Activated T-helper 9 cell treated with anti-CD3 and anti-CD28 coated beads, Interleukin-2, amount 50 U/mL, for 16 hours (primary cell): ENCODE data around the gene CTU2.
"Not testable (repeated sequence)": the region's sequence is repeated elsewhere in the genome, so short reads cannot be mapped to it uniquely, and the experiment has no call there.

Experiments used
- DNase-seq: peaks from one replicate; pipeline ENCODE4 v3.0.0-alpha.2; 2020; ENCODE audit warnings: low read depth

Gene CTU2

DNA sequence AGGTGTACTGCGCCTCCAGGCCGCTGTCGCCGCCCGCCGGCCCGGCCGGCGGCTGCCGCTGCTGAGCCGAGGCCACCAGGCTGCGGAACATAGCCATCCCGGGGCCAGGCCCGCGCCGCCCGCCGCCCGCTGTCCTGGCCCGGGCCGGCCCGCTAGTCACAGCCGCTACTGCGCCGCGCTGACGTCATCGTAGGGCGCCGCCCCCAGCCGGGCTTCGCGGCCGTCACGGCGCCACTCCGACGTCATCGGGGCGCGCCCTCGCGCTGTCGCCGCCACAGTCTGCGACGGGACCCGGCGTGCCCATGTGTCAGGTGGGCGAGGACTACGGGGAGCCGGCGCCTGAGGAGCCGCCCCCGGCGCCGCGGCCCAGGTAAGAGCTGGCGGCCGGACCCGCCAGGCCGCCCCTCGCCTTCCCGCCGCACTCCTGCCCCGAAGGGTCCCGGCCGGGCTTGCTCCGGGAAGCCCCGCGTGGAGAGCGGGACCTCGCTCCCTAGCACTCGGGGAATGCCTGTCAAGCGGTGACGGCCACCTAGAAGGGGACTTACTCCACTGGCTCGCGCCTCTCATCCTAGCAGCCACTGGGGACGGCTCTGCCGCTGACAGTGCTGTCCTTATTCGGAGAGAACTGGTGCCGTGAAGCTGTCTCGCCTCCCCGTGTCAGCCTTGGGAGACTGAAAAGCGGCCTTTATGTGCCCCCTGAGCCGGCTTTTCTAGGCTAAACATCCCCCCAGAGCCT is at the start of gene CTU2, which contains the start of gene RNF166:
CTU2 (plus strand) TSS at position 275 of the 736 bp plus-strand sequence; CDS start at position 303, 28 bp downstream.
RNF166 (minus strand) TSS at position 180 of the 736 bp plus-strand sequence; CDS start at position 97, 83 bp downstream.
- peak; percentile 93 for DNase-seq

DNA sequence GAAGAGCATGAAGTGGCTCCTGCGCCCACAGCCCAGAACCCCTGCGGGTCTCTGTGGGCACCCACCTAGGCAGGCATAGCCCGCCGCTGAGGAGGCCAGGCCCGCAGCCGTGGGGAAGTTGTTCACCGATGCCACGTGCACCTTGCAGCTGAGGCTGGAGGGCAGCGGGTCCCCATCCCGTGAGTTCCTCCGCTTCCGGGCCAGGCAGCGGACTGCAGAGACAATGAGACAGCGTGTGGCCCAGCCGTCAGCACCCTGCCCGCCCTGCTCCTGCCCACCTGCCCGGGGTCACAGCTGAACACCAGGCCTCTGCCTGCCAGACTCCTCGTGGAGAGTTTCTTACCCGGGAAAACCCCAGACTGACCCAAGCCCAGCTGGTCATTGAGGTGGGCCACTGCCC is 48.9 kb upstream of the CTU2 start:
- no peak for DNase-seq

GRCh38 chr16:88658714-88659113 is 47.6 kb upstream of the CTU2 start:
- no peak for DNase-seq

DNA sequence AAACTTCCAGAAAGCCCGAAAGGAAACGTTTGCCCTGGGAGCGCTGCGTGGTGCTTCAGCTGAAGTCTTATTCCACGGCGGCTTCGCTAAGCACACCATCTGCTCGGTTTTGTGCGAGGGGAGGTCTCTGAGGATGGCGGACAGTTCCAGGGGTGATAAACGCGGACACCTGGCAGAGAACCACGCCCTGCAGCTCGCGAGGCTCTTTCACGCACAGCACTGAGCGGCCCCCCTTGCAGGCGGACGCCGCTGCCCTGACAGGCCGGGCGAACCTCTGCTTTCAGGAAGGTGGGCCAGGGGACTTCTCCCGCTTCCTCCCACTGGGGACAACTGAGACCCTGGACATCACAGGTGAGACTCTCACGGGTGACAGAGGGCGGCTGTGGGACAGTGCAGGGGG is 47.1 kb upstream of the CTU2 start:
- DNase-seq = no peak

- no peak for DNase-seq
These were observed 44.8 kb upstream of the CTU2 start for GRCh38 chr16:88661468-88661867.

DNA sequence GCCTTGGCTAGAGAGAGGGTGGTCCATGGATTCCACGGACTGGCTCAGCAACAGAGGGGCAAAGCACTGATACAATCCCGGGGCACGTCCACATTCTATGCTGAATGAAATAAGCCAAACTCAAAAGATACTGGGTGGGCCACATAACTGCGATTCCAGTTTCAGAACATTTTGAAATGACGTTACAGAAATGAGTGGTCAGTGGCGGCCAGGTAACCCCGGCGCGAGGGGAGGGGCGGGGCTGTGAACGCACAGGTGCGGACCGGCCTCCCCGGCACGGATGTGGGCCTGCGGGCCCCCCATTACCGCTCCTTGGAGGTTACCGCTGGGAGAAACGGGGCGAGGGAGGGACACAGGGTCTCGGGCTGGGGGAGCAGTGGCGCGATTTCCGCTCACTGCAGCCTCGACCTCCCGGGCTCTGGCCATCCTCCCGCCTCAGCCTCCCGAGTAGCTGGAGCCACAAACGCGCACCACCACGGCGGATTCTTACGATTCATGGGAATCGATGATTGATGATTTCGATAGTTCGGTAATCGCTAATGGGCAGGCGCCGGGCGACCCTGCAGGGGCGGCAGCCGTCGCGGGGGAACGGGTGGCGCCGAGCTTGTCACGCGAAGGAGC is 44.0 kb upstream of the CTU2 start:
- no peak for DNase-seq

DNA sequence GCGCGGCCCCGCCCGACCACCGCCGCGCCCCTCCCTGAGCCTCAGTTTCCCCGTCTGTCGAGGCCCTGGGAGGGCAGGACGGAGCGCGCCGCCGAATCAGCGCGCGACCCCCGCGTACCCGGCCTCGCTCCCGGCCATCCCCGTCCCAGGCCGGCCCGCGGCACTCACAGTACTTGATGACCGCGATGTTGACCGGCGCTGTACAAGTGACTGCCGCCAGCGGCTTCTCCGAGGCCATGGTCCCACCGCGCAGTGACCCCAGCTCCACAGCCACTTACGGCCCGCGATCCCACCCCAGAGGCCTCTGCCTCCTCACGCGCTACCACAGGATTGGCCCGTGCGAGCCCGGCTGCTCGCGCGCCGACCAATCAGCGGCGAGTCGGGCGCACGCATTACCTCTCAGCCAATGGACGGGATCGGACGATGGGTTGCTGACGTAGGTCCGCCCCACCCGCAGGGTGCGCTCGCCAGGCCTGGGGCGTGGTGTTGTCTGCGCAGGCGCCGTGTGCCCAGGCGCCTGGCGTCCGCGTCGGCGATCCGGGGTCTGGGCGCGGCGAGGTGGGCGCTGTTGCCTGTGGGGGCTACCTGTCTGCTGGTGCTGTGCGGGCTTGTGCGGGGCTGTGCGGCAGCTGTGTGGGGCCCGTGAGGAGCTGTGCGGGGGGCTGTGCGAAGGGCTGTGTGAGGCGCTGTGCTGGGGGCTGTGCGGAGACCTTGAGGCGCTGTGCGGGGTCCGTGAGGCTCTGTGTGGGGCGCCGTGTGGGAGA is 43.3 kb upstream of the CTU2 start, which contains the start of gene MVD:
MVD (minus strand) TSS at position 249 of the 764 bp plus-strand sequence; CDS start at position 238, 11 bp downstream.
- peak; percentile 94 for DNase-seq

- DNase-seq = no peak
These were observed 41.2 kb upstream of the CTU2 start for GRCh38 chr16:88665148-88665547.

GRCh38 chr16:88665570-88665969 is 40.7 kb upstream of the CTU2 start:
- no peak for DNase-seq

- DNase-seq = no peak
These were observed 38.8 kb upstream of the CTU2 start for GRCh38 chr16:88667461-88667860.

DNA sequence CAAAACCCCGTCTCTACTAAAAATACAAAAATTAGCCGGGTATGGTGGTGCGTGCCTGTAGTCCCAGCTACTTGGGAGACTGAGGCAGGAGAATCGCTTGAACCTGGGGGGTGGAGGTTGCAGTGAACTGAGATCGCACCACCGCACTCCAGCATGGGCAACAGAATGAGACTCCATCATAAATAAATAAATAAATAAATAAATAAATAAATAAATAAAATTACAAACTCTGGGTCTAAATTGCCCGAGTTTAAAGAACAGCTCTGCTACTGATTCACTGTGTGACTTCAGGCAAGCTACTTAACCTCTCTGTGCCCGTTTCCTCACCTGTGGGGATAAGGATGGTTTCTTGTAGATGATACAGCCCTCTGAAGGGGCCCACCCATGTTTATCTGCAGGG is 36.8 kb upstream of the CTU2 start:
- DNase-seq = not testable (repeated sequence)

- no peak for DNase-seq
These were observed 36.3 kb upstream of the CTU2 start for GRCh38 chr16:88669980-88670379.

- no peak for DNase-seq
These were observed 34.5 kb upstream of the CTU2 start for GRCh38 chr16:88671806-88672205.

DNA sequence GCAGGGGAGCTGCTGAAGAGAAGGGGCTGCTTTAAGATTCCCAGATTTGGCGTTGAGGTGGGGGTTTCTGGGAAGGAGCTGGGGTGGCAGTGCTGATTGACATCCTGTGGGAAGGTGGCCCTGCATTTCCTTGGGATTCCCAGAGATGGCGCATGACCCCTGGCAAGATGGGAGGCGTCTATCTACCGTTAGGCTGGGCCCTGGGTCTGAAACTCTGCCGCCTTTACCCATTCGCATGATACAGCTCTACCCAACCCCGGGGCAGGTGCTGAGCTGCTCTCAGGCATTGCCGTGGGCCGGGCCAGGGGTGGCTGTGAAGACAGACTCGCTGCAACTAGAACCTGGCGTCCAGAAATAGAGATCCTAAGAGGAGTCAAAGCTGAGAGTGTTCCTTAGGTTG is 33.5 kb upstream of the CTU2 start:
- no peak for DNase-seq

GRCh38 chr16:88673716-88674379 is 32.5 kb upstream of the CTU2 start:
- no peak for DNase-seq

DNA sequence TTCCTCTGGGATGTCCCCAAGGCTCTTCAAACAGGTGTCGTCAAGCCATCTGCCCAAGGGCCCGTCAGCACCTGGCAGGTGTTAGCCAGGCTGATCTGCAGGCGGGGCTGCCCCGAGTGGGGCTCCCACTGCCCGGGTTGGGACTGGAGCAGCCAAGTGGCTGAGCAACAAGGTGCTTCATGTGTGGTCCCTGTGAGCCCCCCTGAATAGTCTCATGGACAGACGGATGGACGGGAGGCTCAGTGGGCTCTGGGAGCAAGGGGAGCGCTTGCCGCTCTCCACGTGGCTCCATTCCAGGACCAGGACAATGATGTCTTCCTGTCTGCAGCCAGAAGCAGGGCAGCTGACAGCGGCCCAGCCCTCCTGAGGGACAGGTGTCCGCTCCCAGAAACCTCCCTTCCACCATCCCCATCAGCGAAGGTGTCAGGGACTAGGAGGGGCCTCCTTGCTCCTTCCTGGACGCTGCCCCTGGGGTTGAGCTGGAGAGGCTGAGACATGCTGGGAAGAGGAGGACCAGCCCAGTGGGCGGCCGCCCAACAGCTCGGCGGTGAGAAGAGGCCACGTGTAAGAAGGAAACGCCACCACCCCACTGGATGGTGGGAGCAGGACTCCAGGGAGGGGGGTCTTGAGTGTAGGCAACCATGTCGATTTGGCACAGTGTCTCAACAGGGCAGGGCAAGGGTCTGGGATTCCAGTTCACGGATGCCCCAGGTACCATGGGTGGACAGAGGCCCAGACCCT is 29.6 kb upstream of the CTU2 start:
- DNase-seq = no peak

DNA sequence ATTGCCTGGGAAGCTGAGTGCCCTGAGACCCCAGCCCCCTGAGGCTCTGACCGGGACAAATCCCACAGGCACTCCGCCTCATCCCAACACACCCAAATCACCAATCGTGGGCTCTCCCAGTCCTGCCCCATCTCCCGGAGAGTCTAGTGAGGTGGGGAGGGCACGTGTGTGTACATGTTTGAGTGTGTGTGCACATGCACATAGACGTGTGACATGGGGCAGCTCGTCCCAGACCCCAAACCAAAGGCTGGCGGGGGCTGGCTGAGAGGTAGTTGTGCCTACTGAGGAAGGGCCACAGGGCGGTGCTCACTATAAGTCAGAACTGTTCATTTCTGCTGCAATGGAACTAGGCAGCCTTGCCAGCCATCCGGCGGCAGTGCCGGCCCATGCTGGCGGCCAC is 28.6 kb upstream of the CTU2 start:
- no peak for DNase-seq

- DNase-seq = no peak
These were observed 27.9 kb upstream of the CTU2 start for GRCh38 chr16:88678224-88678979.

DNA sequence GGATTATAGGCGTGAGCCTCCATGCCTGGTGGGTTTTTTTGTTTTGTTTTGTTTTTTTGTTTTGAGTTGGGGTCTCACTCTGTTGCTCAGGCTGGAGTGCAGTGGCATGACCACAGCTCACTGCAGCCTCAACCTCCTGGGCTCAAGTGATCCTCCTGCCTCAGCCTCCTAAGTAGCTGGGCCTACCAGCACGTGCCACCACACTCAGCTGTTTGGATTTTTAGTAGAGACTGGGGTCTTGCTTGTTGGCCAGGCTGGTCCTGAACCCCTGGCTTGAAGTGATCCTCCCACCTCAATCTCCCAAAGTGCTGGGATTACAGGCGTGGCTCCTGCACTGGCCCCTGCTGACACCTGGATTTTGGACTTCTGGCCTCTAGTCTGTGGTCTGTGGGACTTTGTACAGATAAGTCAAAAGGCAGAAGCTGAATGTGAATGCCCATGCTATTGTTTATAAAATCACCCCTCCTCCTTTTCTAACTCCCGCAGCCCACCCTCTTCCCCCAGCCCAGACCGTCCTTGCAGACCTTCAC is 25.7 kb upstream of the CTU2 start:
- DNase-seq = no peak

DNA sequence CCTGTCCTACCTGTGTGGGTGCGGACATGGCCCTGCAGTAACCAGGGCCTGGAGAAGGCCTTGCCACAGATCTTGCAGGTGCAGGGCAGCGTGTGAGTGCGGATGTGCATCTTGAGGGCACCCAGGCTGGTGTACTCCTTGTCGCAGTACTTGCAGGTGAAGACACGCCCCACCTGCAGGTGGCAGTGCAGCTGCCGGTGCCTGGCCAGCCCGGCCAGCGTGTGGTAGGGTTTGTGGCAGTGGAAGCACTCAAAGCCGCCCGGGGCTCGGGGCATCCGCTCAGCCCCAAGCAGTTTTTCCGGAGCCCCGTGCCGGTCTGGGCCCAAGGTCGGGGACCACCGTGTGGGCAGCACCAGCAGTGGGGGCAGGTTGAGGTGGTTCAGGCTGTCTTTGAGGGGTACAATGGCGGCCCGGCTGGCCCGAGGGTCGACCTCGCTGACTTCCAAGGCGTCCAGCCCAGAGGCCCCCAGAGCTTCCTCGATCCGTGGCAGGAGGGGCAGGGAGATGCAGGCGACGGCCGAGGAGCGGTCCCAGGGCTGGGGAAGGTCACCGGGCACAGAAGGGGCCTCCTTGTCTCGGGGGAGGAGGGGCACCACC is 25.1 kb upstream of the CTU2 start:
- no peak for DNase-seq
